K562 (cell line): ENCODE results near the gene CRTAP. TPM values are rescaled to one million over a fixed set of nuclear protein-coding genes. Genes with fewer than 3 reads are reported as not detected.

ENCODE experiments used
- ATAC-seq: fragments of 200-7000 bp; cut with Tn5 transposase; 3 replicates; pipeline ENCODE4 v1.9.1; 2020; ENCODE audit warnings: moderate library complexity
- BruUV-seq: library from RNA; stranded (reverse); fragments of 400-500 nt; replicated peaks from 2 replicates; lab custom pipeline; 2021; lab: Mats Ljungman, UMichigan
- CTCF ChIA-PET: fragments of 300-600 bp; formaldehyde crosslinking; extraction: SDS; loops from one replicate; lab custom pipeline; 2021; ENCODE audit warnings: low intra/inter-chr PET ratio; lab: Yijun Ruan, JAX
- POLR2A ChIA-PET: fragments of 300-600, 350-650 bp; sonication (Branson Sonifier 250); formaldehyde crosslinking; extraction: SDS; loops from one replicate; lab custom pipeline; 2021; ENCODE audit warnings: antibody characterized with exemption, inconsistent platforms; lab: Yijun Ruan, JAX
- DNase-seq, 4 experiments: peaks; one replicate each; pipeline versions ENCODE4 v3.0.0 to v3.0.0-alpha.2; 2011 to 2018; ENCODE audit warnings: low spot score in 3 of 4, mixed read lengths in 3 of 4; ENCODE audit errors: extremely low read depth in 1 of 4
- FAIRE-seq: peaks from 2 replicates; lab custom pipeline; 2011; peaks lifted over from hg19 to GRCh38; lab: Jason Lieb, UNC
- H2AFZ ChIP-seq: 2 replicates; pipeline ENCODE4 v1.6.0; 2011; ENCODE audit warnings: low read depth, low read length, control low read depth, inconsistent platforms
- H3K27ac ChIP-seq: fragments of 200-600 bp; 3 replicates; pipeline ENCODE4 v1.8.0; 2011; ENCODE audit warnings: low read depth, mild to moderate bottlenecking, control low read depth, inconsistent platforms, low read length, moderate library complexity, mixed read lengths; ENCODE audit errors: extremely low read depth
- H3K27me3 ChIP-seq, 2 experiments: fragments of 300-600 bp in 1 of 2; 2 replicates in 1 of 2; 3 replicates in 1 of 2; pipeline versions ENCODE4 v1.6.0 to v1.8.0; 2011; ENCODE audit warnings: inconsistent platforms in 2 of 2, low read length in 2 of 2, mild to moderate bottlenecking in 1 of 2, mixed read lengths in 1 of 2, moderate library complexity in 1 of 2; ENCODE audit not compliant: control insufficient read depth in 2 of 2, insufficient read depth in 2 of 2
- H3K36me3 ChIP-seq: fragments of 300-600 bp; 3 replicates; pipeline ENCODE4 v1.8.0; 2011; ENCODE audit warnings: mild to moderate bottlenecking, low read length, inconsistent platforms; ENCODE audit not compliant: control insufficient read depth, insufficient read depth
- H3K4me1 ChIP-seq, 2 experiments: fragments of 200-600 bp in 1 of 2; replicated peaks in 1 of 2; 2 replicates in 1 of 2; 3 replicates in 1 of 2; pipeline versions ENCODE4 v1.5.1 to v1.8.0; 2011; ENCODE audit warnings: inconsistent platforms in 2 of 2, low read length in 2 of 2, mild to moderate bottlenecking in 1 of 2, mixed read lengths in 1 of 2, moderate library complexity in 1 of 2; ENCODE audit not compliant: control insufficient read depth in 2 of 2, insufficient read depth in 2 of 2
- H3K4me2 ChIP-seq: 2 replicates; pipeline ENCODE4 v1.6.1; 2011; ENCODE audit warnings: low read length, control low read depth, inconsistent platforms, mixed read lengths; ENCODE audit not compliant: insufficient read depth
- H3K4me3 ChIP-seq: fragments of 200-600 bp; sonication (generic), shearing (Covaris generic); 2 replicates; pipeline ENCODE4 v1.5.1; 2016; ENCODE audit warnings: control low read depth, inconsistent platforms
- H3K79me2 ChIP-seq: fragments of 200-600 bp; 3 replicates; pipeline ENCODE4 v1.8.0; 2011; ENCODE audit warnings: low read length, inconsistent platforms; ENCODE audit not compliant: control insufficient read depth, insufficient read depth
- H3K9ac ChIP-seq, 2 experiments: 2 replicates each; pipeline versions ENCODE4 v1.6.0 to v1.6.1; 2011; ENCODE audit warnings: low read depth in 2 of 2, low read length in 2 of 2, control low read depth in 1 of 2, inconsistent platforms in 1 of 2, mild to moderate bottlenecking in 1 of 2, mixed read lengths in 1 of 2; ENCODE audit not compliant: insufficient read depth in 1 of 2
- H3K9me1 ChIP-seq: one replicate; pipeline ENCODE4 v1.6.0; 2011; ENCODE audit warnings: inconsistent platforms, mild to moderate bottlenecking, low read length, moderate library complexity; ENCODE audit not compliant: control insufficient read depth, insufficient read depth
- H3K9me3 ChIP-seq: replicated peaks from 2 replicates; pipeline ENCODE4 v1.5.1; 2011; ENCODE audit warnings: low read depth, low read length, inconsistent platforms; ENCODE audit not compliant: control insufficient read depth, insufficient read depth
- H4K20me1 ChIP-seq: replicated peaks from 2 replicates; pipeline ENCODE4 v1.6.1; 2011; ENCODE audit warnings: low read length, inconsistent platforms, mixed read lengths; ENCODE audit not compliant: control insufficient read depth, insufficient read depth
- HNRNPUL1 ChIP-seq: fragments of 200-400 bp; formaldehyde crosslinking; IDR thresholded peaks from 2 replicates; pipeline ENCODE4 v1.6.1; 2017; ENCODE audit warnings: low read length
- TAL1 ChIP-seq: fragments of 450-650 bp; IDR thresholded peaks from 2 replicates; pipeline ENCODE4 v1.6.1; 2016; ENCODE audit warnings: mild to moderate bottlenecking
- ZNF174 ChIP-seq: fragments of 250-450 bp; sonication (Bioruptor Pico); IDR thresholded peaks from 2 replicates; pipeline ENCODE4 v1.4.0; 2020; ENCODE audit warnings: mild to moderate bottlenecking
- ZNF57 ChIP-seq: fragments of 450-650 bp; formaldehyde crosslinking; IDR thresholded peaks from 2 replicates; pipeline ENCODE4 v1.4.0; 2020; ENCODE audit warnings: mild to moderate bottlenecking, moderate library complexity
- WGBS: fragments of 100-300 bp; shearing (Covaris generic); methylation state at CpG from one replicate; pipeline ENCODE4 v1.1.6; 2016; ENCODE audit warnings: low coverage, mixed read lengths; ENCODE audit not compliant: insufficient coverage; ENCODE audit errors: missing lambda C conversion rate; 5-methylcytosine and 5-hydroxymethylcytosine counted together
- in situ Hi-C: fragments of 300-500 bp; cut with MboI; formaldehyde crosslinking; loops from 4 replicates; pipeline ENCODE4 v1.15.0; 2018; ENCODE audit warnings: inconsistent platforms, mixed read lengths
- intact Hi-C: fragments of 100-400 bp; cut with micrococcal nuclease; formaldehyde crosslinking; loops from 2 replicates; pipeline ENCODE4 v1.14.2; 2022
- polyA plus RNA-seq, 8 experiments: library from polyadenylated mRNA; depleted of rRNA in 4 of 8; stranded (reverse) in 5 of 8; unstranded in 3 of 8; fragments of >200 nt; fragmentation: Nextera tagmentation in 2 of 8; fragmentation: Illumina TruSeq in 1 of 8; extraction: Ambion mirVana in 2 of 8; extraction: Trizol in 1 of 8; gene quantifications; 2 replicates each; pipeline versions ENCODE4 v1.2.1 to v1.2.3, GENCODE V29; 2011 to 2014; ENCODE audit warnings: inconsistent platforms in 1 of 8, missing spikeins in 1 of 8
- total RNA-seq, 7 experiments: library from RNA; depleted of rRNA in 6 of 7; stranded (reverse); fragments of >200 nt in 6 of 7; fragmentation: Illumina TruSeq in 2 of 7; extraction: Trizol in 2 of 7; gene quantifications; 2 replicates each; pipeline versions ENCODE4 v1.2.1 to v1.2.3, GENCODE V29; 2011 to 2021; ENCODE audit warnings: low replicate concordance in 1 of 7
- TF ChIP-seq, protein P1 (sequence below): fragments of 450-650 bp; formaldehyde crosslinking; conservative IDR thresholded peaks from 2 replicates; pipeline ENCODE4 v1.4.0; 2022; ENCODE audit warnings: mild to moderate bottlenecking, missing genetic modification characterization

CRTAP gene
- total and polyA plus RNA-seq, 9 of the 15 experiments (the other 6 are each of a cell fraction or from before 2014, with no cell fraction given) = 10.0 to 121 (median 53.0) TPM

GRCh38 chr3:33166095-33166494 is 52.3 kb downstream of the CRTAP start (continued):
- no peak for TF ChIP-seq HNRNPUL1
- TF ChIP-seq, protein P1, sequence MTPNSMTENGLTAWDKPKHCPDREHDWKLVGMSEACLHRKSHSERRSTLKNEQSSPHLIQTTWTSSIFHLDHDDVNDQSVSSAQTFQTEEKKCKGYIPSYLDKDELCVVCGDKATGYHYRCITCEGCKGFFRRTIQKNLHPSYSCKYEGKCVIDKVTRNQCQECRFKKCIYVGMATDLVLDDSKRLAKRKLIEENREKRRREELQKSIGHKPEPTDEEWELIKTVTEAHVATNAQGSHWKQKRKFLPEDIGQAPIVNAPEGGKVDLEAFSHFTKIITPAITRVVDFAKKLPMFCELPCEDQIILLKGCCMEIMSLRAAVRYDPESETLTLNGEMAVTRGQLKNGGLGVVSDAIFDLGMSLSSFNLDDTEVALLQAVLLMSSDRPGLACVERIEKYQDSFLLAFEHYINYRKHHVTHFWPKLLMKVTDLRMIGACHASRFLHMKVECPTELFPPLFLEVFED (CRISPR knock-in tag) = no peak
- TF ChIP-seq, all 486 proteins: peak for 0

DNA sequence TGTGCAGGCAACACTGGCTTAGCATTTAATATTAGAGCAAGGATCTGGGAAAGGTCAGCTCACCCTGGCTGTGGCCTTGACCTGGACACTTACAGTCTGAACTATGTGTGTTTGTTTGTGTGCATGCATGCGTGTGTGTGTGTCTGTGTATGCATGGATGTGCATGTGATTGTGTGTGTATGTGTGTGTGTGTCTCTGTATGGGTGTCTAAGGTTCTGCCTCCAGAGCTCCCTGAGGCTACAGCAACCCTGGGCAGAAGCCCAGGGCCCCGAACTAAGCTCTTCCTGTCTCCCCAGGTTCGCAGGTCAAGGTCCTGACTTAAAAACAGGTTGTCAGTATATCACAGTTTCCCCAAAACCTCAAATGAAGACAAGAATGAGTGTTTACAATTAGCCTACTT is 53.5 kb downstream of the CRTAP start:
- no peak for TF ChIP-seq ZNF174
- TF ChIP-seq TAL1 = no peak
- TF ChIP-seq ZNF57 (CRISPR knock-in tag) = no peak
- H3K4me3 ChIP-seq = no peak overlapping the region
- no peaks in the 10 kb centered on the region; a peak in 1 of 5 replicates for H3K4me1 ChIP-seq
- ChIA-PET CTCF (no interaction called here), POLR2A (interaction anchor here (0.8 to 2.7 kb wide), 3 partner anchors 9 to 32 kb away, joined by 3 to 9 read pairs (median 4); no protein-coding TSS in a partner anchor)
- intact Hi-C loops = no loop called here
- H3K9me1 ChIP-seq = no peaks in the 10 kb centered on the region
- 10% methylated on average over 3 of the region's 3 CpGs for WGBS
- no peak overlapping the region for H3K4me2 ChIP-seq
- BruUV-seq = no TSS peak
- H3K9me3 ChIP-seq = no peaks in the 10 kb centered on the region
- H3K27ac ChIP-seq = no peak overlapping the region
- H3K9ac ChIP-seq = no peak overlapping the region
- H3K36me3 ChIP-seq = no peaks in the 10 kb centered on the region
- H2AFZ ChIP-seq = no peak overlapping the region
- H4K20me1 ChIP-seq = no peaks in the 10 kb centered on the region
- peaks cover 15 to 28% of the 10 kb centered on the region in 2 experiments for H3K27me3 ChIP-seq
- ATAC-seq (no peak), DNase-seq (no peak), FAIRE-seq (no peak)
- H3K79me2 ChIP-seq = no peaks in the 10 kb centered on the region
- in situ Hi-C loops = no loop called here
